OCI-LY3 (cell line): Measurements from ENCODE around the gene FAM120A.

Experiments used
- CTCF ChIP-seq: fragments of 200-600, 300-600 bp; sonication (generic); IDR thresholded peaks from 2 replicates; pipeline ENCODE4 v1.5.1; 2014; ENCODE audit warnings: antibody characterized with exemption, low read length, low read depth
- EZH2phosphoT487 ChIP-seq: fragments of 200-600 bp; shearing (Covaris generic); IDR thresholded peaks from 2 replicates; pipeline ENCODE4 v1.6.1; 2018; ENCODE audit warnings: antibody characterized with exemption, mixed run types, low read depth

GRCh38 chr9:93569621-93570174 is 118.2 kb downstream of the FAM120A start:
- TF ChIP-seq CTCF (no peak), EZH2phosphoT487 (no peak)
